ENCODE results near the gene FAM78B.

DNA sequence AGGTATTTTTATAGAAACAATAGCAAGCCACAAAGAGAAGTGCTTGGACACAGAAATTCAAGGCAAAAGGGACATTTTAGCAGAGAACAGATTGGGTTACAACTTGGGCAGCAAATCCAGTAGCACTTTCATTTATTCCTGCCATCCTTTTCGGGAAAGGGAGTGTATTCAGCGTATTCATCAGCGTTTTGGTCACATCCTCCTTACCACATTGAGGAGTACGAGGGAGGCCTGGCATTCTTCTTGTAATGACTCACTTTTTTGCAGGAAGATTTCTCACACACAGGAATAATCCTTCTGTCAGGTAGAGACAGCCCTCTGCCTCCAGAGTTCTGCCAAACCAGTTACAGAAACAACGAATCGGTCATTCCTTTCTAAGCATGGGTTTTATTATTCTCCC, 18.1 kb upstream of the FAM78B start:
- no peak for TF ChIP-seq CTCF (IDR thresholded peaks at IDR 0.05)
- no peak for TF ChIP-seq POLR2A (IDR thresholded peaks at IDR 0.05)

Data from Peyer's patch (tissue), 4 donors.